H1 (cell line): ENCODE data around the gene SMS. TPM values are rescaled to one million over a fixed set of nuclear protein-coding genes. Genes with fewer than 3 reads are reported as not detected.

Source experiments
- CTCF ChIA-PET: fragments of 300-600 bp; sonication (Branson Sonifier 250); formaldehyde crosslinking; loops from one replicate; lab custom pipeline; 2021; ENCODE audit not compliant: partially characterized antibody; lab: Charles Lee
- POLR2A ChIA-PET: fragments of 300-600 bp; sonication (Branson Sonifier 250); formaldehyde crosslinking; loops from one replicate; lab custom pipeline; 2021; ENCODE audit warnings: inconsistent platforms; ENCODE audit not compliant: partially characterized antibody; lab: Charles Lee
- DNase-seq, 2 experiments: peaks; one replicate each; pipeline versions ENCODE4 v3.0.0 to v3.0.0-alpha.2; 2010 to 2022; ENCODE audit warnings: low spot score in 2 of 2, low read depth in 1 of 2, mixed read lengths in 1 of 2
- FAIRE-seq: peaks from 2 replicates; lab custom pipeline; 2011; peaks lifted over from hg19 to GRCh38; lab: Jason Lieb, UNC
- H2AFZ ChIP-seq: 2 replicates; pipeline ENCODE4 v1.8.1; 2012; ENCODE audit warnings: low read length, inconsistent platforms
- H2AK5ac ChIP-seq: 2 replicates; pipeline ENCODE4 v1.6.1; 2013; ENCODE audit warnings: low read depth, low read length
- H2BK120ac ChIP-seq: replicated peaks from 2 replicates; pipeline ENCODE3; 2013; ENCODE audit warnings: low read depth, low read length, inconsistent platforms
- H2BK12ac ChIP-seq: 2 replicates; pipeline ENCODE4 v1.6.1; 2013; ENCODE audit warnings: low read depth, low read length
- H2BK15ac ChIP-seq: 2 replicates; pipeline ENCODE4 v1.6.1; 2013; ENCODE audit warnings: low read length
- H2BK20ac ChIP-seq: 2 replicates; pipeline ENCODE4 v1.6.1; 2013; ENCODE audit warnings: low read length
- H2BK5ac ChIP-seq: 2 replicates; pipeline ENCODE4 v1.6.1; 2013; ENCODE audit warnings: low read depth, low read length
- H3K14ac ChIP-seq: 2 replicates; pipeline ENCODE4 v1.6.1; 2013; ENCODE audit warnings: inconsistent platforms; ENCODE audit not compliant: insufficient read length
- H3K18ac ChIP-seq: 2 replicates; pipeline ENCODE4 v1.6.1; 2013; ENCODE audit warnings: low read length; ENCODE audit errors: extremely low read depth
- H3K23ac ChIP-seq: 2 replicates; pipeline ENCODE4 v1.6.1; 2013; ENCODE audit warnings: inconsistent platforms; ENCODE audit not compliant: insufficient read length
- H3K23me2 ChIP-seq: 2 replicates; pipeline ENCODE4 v1.6.1; 2013; ENCODE audit warnings: low read depth, low read length
- H3K27ac ChIP-seq: 2 replicates; pipeline ENCODE4 v1.6.1; 2011; ENCODE audit warnings: low read depth, low read length, inconsistent platforms
- H3K27me3 ChIP-seq, 4 experiments: replicated peaks in 1 of 4; 1 replicate in 1 of 4; 2 replicates in 3 of 4; pipeline versions ENCODE4 v1.6.1 to v1.8.1; 2011 to 2013; ENCODE audit warnings: low read length in 3 of 4, mild to moderate bottlenecking in 3 of 4, inconsistent platforms in 2 of 4, mixed read lengths in 2 of 4, moderate library complexity in 1 of 4; ENCODE audit not compliant: control insufficient read depth in 3 of 4, insufficient read depth in 3 of 4; ENCODE audit errors: extremely low read depth in 1 of 4
- H3K36me3 ChIP-seq, 4 experiments: 2 replicates each; pipeline versions ENCODE4 v1.6.1 to v1.8.1; 2011 to 2013; ENCODE audit warnings: mild to moderate bottlenecking in 4 of 4, low read length in 3 of 4, moderate library complexity in 2 of 4, control low read depth in 1 of 4, inconsistent platforms in 1 of 4; ENCODE audit not compliant: insufficient read depth in 4 of 4, control insufficient read depth in 2 of 4
- H3K4ac ChIP-seq: replicated peaks from 2 replicates; pipeline ENCODE3; 2013; ENCODE audit warnings: low read length, low read depth, mixed read lengths, inconsistent platforms; ENCODE audit not compliant: insufficient read length
- H3K4me1 ChIP-seq, 4 experiments: replicated peaks in 1 of 4; 1 replicate in 1 of 4; 2 replicates in 3 of 4; pipeline versions ENCODE4 v1.6.1 to v1.8.1; 2011 to 2013; ENCODE audit warnings: low read length in 3 of 4, inconsistent platforms in 2 of 4, mixed read lengths in 1 of 4; ENCODE audit not compliant: insufficient read depth in 4 of 4, control insufficient read depth in 3 of 4
- H3K4me2 ChIP-seq, 2 experiments: 2 replicates each; pipeline versions ENCODE4 v1.6.1 to v1.8.1; 2011 to 2013; ENCODE audit warnings: low read depth in 2 of 2, low read length in 2 of 2, control low read depth in 1 of 2, inconsistent platforms in 1 of 2, mild to moderate bottlenecking in 1 of 2; ENCODE audit not compliant: insufficient read depth in 1 of 2
- H3K4me3 ChIP-seq, 4 experiments: fragments of 200-600, 300-600 bp in 1 of 4; sonication (generic), shearing (Covaris generic), sonication (Bioruptor Twin) in 1 of 4; 2 replicates each; pipeline versions ENCODE4 v1.5.1 to v1.8.1; 2011 to 2016; ENCODE audit warnings: low read length in 4 of 4, low read depth in 3 of 4, control low read depth in 2 of 4, inconsistent platforms in 2 of 4, mild to moderate bottlenecking in 2 of 4, mixed read lengths in 1 of 4, moderate library complexity in 1 of 4; ENCODE audit not compliant: insufficient read depth in 2 of 4; ENCODE audit errors: extremely low read depth in 1 of 4
- H3K56ac ChIP-seq: replicated peaks from 2 replicates; pipeline ENCODE3; 2013; ENCODE audit warnings: low read depth, mild to moderate bottlenecking, mixed read lengths, low read length, inconsistent platforms; ENCODE audit not compliant: insufficient read length
- H3K79me1 ChIP-seq: 2 replicates; pipeline ENCODE4 v1.6.1; 2013; ENCODE audit warnings: low read depth, low read length, control low read depth
- H3K79me2 ChIP-seq, 2 experiments: 2 replicates each; pipeline versions ENCODE4 v1.6.1 to v1.8.1; 2012 to 2013; ENCODE audit warnings: low read length in 2 of 2, mild to moderate bottlenecking in 2 of 2, inconsistent platforms in 1 of 2; ENCODE audit not compliant: insufficient read depth in 2 of 2, control insufficient read depth in 1 of 2
- H3K9ac ChIP-seq, 4 experiments: replicated peaks in 1 of 4; 1 replicate in 1 of 4; 2 replicates in 3 of 4; pipeline versions ENCODE4 v1.6.1 to v1.8.1; 2011 to 2013; ENCODE audit warnings: low read depth in 3 of 4, low read length in 3 of 4, control low read depth in 2 of 4, mild to moderate bottlenecking in 2 of 4, moderate library complexity in 2 of 4, inconsistent platforms in 1 of 4; ENCODE audit errors: extremely low read depth in 1 of 4
- H3K9me3 ChIP-seq, 2 experiments: 2 replicates each; pipeline versions ENCODE4 v1.6.1 to v1.8.1; 2012 to 2013; ENCODE audit warnings: mild to moderate bottlenecking in 2 of 2, moderate library complexity in 2 of 2, control low read depth in 1 of 2, inconsistent platforms in 1 of 2, low read depth in 1 of 2, low read length in 1 of 2, mixed read lengths in 1 of 2; ENCODE audit not compliant: insufficient read depth in 2 of 2
- H4K20me1 ChIP-seq, 2 experiments: replicated peaks in 1 of 2; 2 replicates each; pipeline versions ENCODE3 to v1.8.1; 2011 to 2013; ENCODE audit warnings: inconsistent platforms in 2 of 2, low read length in 2 of 2, mild to moderate bottlenecking in 1 of 2; ENCODE audit not compliant: insufficient read depth in 2 of 2, control insufficient read depth in 1 of 2
- H4K5ac ChIP-seq: 2 replicates; pipeline ENCODE4 v1.6.1; 2013; ENCODE audit warnings: low read length, low read depth, mixed read lengths, inconsistent platforms; ENCODE audit not compliant: insufficient read length
- H4K8ac ChIP-seq: 2 replicates; pipeline ENCODE4 v1.8.0; 2013; ENCODE audit warnings: mild to moderate bottlenecking, moderate library complexity, low read length, inconsistent platforms; ENCODE audit not compliant: insufficient read depth; ENCODE audit errors: extremely low read depth
- H4K91ac ChIP-seq: replicated peaks from 2 replicates; pipeline ENCODE3; 2013; ENCODE audit warnings: low read length, mixed read lengths, inconsistent platforms; ENCODE audit not compliant: insufficient read length
- BCL11A ChIP-seq, 2 experiments: IDR thresholded peaks; one replicate each; pipeline ENCODE4 v1.6.1; 2011; ENCODE audit warnings: low read depth in 2 of 2, low read length in 2 of 2, mild to moderate bottlenecking in 2 of 2
- CHD2 ChIP-seq: IDR thresholded peaks from 2 replicates; pipeline ENCODE4 v1.6.1; 2012; ENCODE audit warnings: low read length, improper control_type of control experiment
- CREB1 ChIP-seq: IDR thresholded peaks from 2 replicates; pipeline ENCODE4 v1.6.1; 2012; ENCODE audit warnings: inconsistent platforms
- CTBP2 ChIP-seq: IDR thresholded peaks from 2 replicates; pipeline ENCODE4 v1.7.0; 2011; ENCODE audit warnings: borderline replicate concordance, mild to moderate bottlenecking, moderate library complexity, mixed read lengths, low read length; ENCODE audit not compliant: insufficient read depth, insufficient read length
- EZH2 ChIP-seq: fragments of 200-600 bp; sonication (generic); IDR thresholded peaks from 2 replicates; pipeline ENCODE4 v1.7.1; 2012; ENCODE audit warnings: low read depth, mild to moderate bottlenecking, moderate library complexity, low read length, inconsistent platforms; ENCODE audit not compliant: severe bottlenecking
- FOSL1 ChIP-seq: IDR thresholded peaks from 2 replicates; pipeline ENCODE4 v1.6.1; 2011; ENCODE audit warnings: mild to moderate bottlenecking, low read depth, low read length, moderate library complexity; ENCODE audit not compliant: insufficient read depth
- GTF2F1 ChIP-seq: IDR thresholded peaks from 2 replicates; pipeline ENCODE4 v1.6.1; 2012; ENCODE audit warnings: low read depth, low read length, improper control_type of control experiment, borderline replicate concordance
- KDM4A ChIP-seq: IDR thresholded peaks from one replicate; pipeline ENCODE4 v1.7.1; 2012; ENCODE audit warnings: low read depth, mild to moderate bottlenecking, moderate library complexity, low read length, inconsistent platforms; ENCODE audit not compliant: severe bottlenecking
- RFX5 ChIP-seq: IDR thresholded peaks from 2 replicates; pipeline ENCODE4 v1.6.1; 2011; ENCODE audit warnings: low read depth, low read length, improper control_type of control experiment, borderline replicate concordance
- SIRT6 ChIP-seq: IDR thresholded peaks from one replicate; pipeline ENCODE4 v1.7.1; 2012; ENCODE audit warnings: low read length, inconsistent platforms
- SP4 ChIP-seq: IDR thresholded peaks from 2 replicates; pipeline ENCODE4 v1.6.1; 2012; ENCODE audit warnings: low read length, inconsistent platforms
- SRF ChIP-seq: IDR thresholded peaks from 2 replicates; pipeline ENCODE4 v1.6.1; 2011; ENCODE audit warnings: mild to moderate bottlenecking, low read depth, low read length, moderate library complexity
- TAF1 ChIP-seq: IDR thresholded peaks from 2 replicates; pipeline ENCODE4 v1.6.1; 2011; ENCODE audit warnings: mild to moderate bottlenecking, low read depth, low read length
- TAF7 ChIP-seq: optimal IDR thresholded peaks from 2 replicates; pipeline ENCODE3; 2011; ENCODE audit warnings: low read depth, mild to moderate bottlenecking, inconsistent platforms, low read length, moderate library complexity, borderline replicate concordance
- TBP ChIP-seq: IDR thresholded peaks from 2 replicates; pipeline ENCODE4 v1.6.1; 2011; ENCODE audit warnings: low read depth, low read length, improper control_type of control experiment
- YY1 ChIP-seq: IDR thresholded peaks from 2 replicates; pipeline ENCODE4 v1.6.1; 2011; ENCODE audit warnings: low read depth, mild to moderate bottlenecking, low read length
- WGBS, 2 experiments: shearing (Covaris generic) in 1 of 2; methylation state at CpG; one replicate each; pipeline versions ENCODE4 v1.1.6 to v1.1.7; 2013 to 2015; ENCODE audit warnings: low lambda C conversion rate in 2 of 2, mixed read lengths in 2 of 2, inconsistent platforms in 1 of 2, low coverage in 1 of 2, missing lambda C conversion rate in 1 of 2; ENCODE audit not compliant: insufficient replicate concordance in 2 of 2, insufficient coverage in 1 of 2, insufficient read length in 1 of 2; ENCODE audit errors: extremely low coverage in 1 of 2, missing lambda C conversion rate in 1 of 2; 5-methylcytosine and 5-hydroxymethylcytosine counted together
- polyA plus RNA-seq, 7 experiments: library from polyadenylated mRNA; depleted of rRNA in 3 of 7; stranded (reverse) in 5 of 7; unstranded in 2 of 7; fragments of >200 nt in 5 of 7; fragments of 200-250 nt in 2 of 7; gene quantifications; 1 replicate in 5 of 7; 2 replicates in 1 of 7; 4 replicates in 1 of 7; pipeline versions ENCODE4 v1.2.1 to v1.2.3, GENCODE V29; 2011 to 2013; ENCODE audit warnings: missing spikeins in 2 of 7, mixed read lengths in 2 of 7
- total RNA-seq: library from RNA; stranded (reverse); fragmentation: NEBNext Ultra II Directional; extraction: Animal tissue kit (Norgen Biotek cat#: 25700); gene quantifications from 2 replicates; pipeline ENCODE4 v1.2.1, GENCODE V29; 2021

Gene SMS
- total and polyA plus RNA-seq, 2 of the 8 experiments (the other 6 are each of a cell fraction or from before 2014, with no cell fraction given): 66.3 to 256 TPM

DNA sequence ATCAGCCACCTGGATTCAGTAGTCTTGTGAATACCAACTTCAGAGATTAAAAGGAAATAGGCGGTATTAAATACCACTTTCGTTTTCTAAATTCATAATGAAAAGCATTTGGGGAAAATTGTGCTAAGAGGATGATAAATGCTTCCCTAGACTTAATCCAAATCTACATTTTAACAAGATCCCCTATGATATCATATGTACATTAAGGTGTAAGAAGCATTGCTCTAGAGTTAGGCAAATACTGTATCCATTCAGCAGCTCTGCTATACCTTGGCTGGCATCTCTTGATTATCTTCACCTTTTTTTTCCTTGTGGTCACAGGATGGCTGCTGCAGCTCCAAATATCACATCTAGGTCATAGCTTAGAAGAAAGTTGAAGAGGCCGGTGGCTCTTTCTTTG lies 51.0 kb downstream of the SMS start:
- Histone ChIP-seq H3K56ac (no peak overlapping the region), H3K4me2 (no peak overlapping the region), H3K9ac (no peak overlapping the region), H3K27ac (no peak overlapping the region), H3K9me3 (no peaks in the 10 kb centered on the region), H3K4ac (no peak overlapping the region), H3K27me3 (no peaks in the 10 kb centered on the region), H2AFZ (no peak overlapping the region), H2AK5ac (no peak overlapping the region), H3K23ac (no peak overlapping the region), H4K20me1 (no peaks in the 10 kb centered on the region), H3K4me1 (no peaks in the 10 kb centered on the region), H3K14ac (no peak overlapping the region), H2BK12ac (no peak overlapping the region), H3K18ac (no peak overlapping the region), H4K5ac (no peak overlapping the region), H3K4me3 (no peak overlapping the region), H3K79me2 (no peaks in the 10 kb centered on the region), H2BK20ac (no peak overlapping the region), H3K36me3 (peaks cover 0 to 55% (median 14%) of the 10 kb centered on the region in 4 experiments; a peak in 7 of 8 replicates), H2BK15ac (no peak overlapping the region), H4K8ac (no peak overlapping the region), H3K23me2 (no peaks in the 10 kb centered on the region), H2BK5ac (no peak overlapping the region), H3K79me1 (no peaks in the 10 kb centered on the region), H2BK120ac (no peak overlapping the region), H4K91ac (no peak overlapping the region)
- DNase-seq (no peak), FAIRE-seq (no peak)
- POLR2A ChIA-PET: no interaction called here
- WGBS, 2 experiments: 90% methylated on average over 1 of the region's 3 CpGs; no CpG with 5 or more reads in 1 of the 2 experiments
- CTCF ChIA-PET: no interaction called here
- TF ChIP-seq YY1 (no peak), SP4 (no peak), CHD2 (no peak), TAF1 (no peak), KDM4A (no peak), TAF7 (no peak), RFX5 (no peak), FOSL1 (no peak), BCL11A (IDR thresholded peaks at IDR 0.05; ENCODE audit: low read depth in 2 of 2, low read length in 2 of 2) (no peak), SRF (no peak), CREB1 (no peak), TBP (no peak), EZH2 (no peak), SIRT6 (no peak), CTBP2 (no peak), GTF2F1 (no peak)
